ENCODE measurements around the gene STAMBPL1.

The STAMBPL1 gene

DNA sequence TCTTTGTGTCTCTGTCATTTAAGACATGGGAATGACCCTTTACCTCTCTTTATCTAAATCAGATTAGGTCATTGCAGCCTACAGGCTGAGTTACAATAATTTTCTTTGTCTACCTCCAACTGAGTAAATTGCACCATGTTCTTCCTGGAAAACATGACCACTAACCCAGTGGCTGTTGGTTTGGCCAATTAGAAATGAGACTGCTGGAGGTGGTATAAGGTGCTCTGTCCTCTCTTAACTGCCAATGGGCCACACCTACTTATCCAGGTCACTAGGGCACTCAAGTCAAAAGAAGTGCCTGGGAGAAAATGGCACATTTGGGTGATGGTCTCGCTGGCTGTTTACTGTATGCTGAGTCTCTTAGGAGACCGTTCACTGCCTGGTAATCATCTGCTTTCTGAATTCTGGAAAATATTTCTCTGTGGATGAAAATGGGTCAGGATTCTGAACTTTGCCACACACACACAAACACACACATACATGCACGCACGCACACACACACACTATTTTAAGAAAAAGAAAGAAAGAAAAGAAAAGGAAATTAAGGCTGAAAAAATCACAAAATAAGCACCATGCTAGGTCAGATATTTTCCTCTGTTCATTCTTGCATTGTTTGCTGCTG lies 16.4 kb downstream of the STAMBPL1 start:
- DNase-seq, result no peak

DNA sequence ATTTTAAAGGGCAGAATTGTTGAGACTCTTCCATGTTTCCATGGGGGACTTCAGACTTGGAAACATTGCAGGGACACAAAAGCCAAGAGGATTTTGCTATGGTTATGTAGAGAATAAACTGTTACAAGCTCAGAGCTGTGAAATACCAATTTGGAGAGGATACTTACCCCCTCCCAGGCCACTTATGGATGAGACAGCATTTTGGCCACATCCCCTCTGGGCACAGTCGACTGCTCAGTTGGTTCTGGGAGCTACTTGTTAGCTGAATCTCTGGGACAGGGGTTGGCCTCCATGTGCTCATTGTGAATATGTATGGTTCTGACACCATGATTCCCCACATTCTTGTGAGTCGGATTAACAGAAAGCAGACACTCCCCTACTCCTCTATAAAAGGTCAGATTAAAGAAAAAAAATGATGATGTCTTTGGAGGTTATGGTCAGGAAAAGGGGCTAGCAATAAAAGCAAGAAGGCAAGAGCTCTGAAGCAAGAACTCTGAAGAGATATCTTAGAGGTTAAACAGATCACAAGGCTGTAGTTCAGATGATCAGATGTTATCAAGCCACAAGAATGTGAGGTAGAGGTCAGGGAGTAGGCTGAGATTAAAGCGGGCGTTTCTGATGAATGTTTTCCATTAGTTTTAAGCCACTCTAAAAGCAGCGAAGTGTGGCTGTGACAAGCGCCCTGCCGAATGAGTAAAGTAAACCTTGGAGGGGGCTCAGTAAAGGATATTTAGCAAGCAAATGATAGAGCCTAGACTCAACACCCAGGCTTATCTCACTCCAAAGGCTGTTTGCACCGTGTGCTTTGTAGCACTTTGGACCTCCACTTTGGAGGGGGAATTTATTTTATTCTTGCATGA lies 17.2 kb downstream of the STAMBPL1 start:
- DNase-seq, result no peak

DNA sequence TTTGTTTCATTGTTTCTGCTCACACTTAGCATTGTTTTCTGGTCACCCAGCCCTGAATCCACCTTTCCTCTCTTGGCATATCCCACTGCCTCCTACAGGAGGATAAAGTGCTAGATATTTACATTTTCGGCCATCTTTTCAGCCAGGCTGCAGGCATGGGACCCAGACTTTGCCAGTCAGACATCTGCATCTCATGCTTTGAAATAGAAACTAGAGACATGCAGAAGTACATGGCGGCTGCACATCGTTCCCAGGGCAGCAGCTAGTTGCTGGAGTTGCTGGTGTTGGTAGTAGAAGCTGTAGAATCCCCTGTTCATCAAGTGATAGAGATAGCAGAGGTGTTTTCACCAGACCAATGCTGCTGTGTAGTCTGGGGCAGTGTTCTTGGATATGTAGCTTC lies 18.7 kb downstream of the STAMBPL1 start:
- DNase-seq, result no peak

DNA sequence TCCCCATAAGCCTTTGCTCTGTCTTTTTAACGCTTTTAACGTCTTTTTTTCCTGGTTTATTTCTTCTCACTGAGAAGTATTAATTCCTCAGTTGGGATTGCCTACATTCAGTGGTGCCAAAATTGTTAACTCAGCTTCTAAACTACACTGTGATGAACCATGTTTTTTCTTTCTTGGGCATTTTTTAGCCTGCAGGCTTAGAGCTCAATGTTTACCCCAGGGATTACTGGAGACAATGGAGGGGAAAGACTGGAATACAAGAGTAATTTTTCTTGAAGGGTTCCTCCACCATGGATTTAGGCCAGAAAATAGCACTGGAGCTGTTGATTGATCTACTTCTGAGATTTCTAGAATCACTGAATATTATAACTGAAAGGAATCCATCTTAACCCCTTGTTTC lies 19.8 kb downstream of the STAMBPL1 start:
- DNase-seq, result no peak

DNA sequence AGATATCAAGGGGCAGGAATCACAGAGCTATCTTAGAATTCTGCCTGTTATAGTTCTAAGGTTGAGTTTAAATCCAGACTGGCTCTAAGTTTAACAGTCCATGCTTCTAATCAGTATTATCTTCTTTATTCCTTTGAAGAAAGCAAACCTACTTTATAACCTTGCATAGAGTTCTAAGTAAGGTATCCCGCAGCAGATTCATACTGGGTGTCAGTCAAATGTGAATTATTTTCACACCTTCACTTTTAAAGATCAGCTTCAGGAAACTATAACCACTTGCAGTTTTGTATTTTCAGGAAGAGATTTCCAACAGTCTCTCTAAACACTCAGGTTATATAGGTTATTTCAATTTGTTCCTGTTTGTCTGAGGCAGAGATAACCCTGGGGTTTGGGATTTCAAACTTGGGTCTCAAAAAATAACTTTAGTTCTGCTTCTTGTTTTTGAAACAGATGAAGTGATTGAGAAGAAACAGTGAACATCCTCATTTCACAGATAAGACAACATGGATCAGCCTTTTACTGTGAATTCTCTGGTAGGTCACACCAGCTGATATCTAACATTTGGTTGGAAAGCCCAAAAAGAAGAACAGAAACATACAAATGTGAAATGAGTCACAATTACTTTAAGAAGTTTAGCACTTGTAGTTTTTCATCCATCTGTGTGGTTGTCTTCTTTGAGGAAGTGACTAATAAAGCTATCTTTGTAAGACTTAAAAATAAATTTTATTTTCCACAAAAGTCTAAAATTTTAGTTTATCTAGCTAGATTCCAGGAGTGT lies 21.4 kb downstream of the STAMBPL1 start:
- DNase-seq, result no peak

DNA sequence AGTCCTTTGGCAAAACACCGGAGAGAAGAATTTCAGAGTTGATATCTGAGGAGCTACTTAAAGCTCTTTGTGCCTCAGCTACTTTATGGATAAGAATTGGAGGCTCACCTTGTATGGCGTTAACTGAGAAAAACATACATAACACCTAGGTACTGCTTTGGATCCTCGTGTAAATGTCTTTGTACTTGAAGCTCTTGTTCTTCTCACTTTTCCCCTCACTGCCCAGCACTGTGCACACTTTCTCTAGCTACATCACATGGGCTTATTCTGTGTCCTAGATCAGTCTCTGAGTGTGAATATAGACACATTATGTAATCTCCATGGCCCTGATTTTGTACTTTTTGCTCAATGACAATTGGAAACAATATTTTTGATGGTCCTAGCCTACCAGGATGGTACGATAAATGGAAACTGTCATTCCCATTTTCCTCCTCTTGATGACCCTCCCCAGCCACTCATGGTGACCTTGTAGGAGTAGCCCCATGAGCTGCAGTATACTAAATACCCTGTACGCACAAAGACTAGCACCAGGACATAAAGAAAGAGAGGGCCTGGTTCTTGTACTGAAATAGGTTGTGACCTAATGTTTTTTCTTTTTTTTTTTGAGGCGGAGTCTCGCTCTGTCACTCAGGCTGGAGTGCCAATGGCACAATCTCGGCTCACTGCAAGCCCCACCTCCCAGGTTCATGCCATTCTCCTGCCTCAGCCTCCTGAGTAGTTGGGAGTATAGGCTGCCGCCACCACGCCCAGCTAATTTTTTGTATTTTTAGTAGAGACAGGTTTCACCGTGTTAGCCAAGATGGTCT lies 22.1 kb downstream of the STAMBPL1 start:
- no peak for DNase-seq

DNA sequence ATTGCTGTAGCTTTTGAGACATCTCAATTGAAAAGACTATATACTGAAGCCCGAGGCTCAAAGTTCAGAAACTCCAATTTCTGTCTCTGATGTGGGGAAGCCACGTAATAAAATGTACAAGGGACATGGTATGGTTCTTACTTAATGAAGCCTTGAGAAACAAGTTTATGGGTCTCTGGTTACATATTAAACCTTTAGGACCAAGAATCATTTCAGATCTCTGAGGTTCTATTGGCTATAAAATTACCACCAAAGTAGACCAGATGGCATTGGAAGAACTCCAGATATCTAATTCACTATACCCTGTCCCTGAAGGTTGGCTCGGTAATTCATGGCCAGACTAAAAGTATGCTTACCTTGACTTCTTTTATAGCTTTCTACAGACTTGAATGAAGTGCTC lies 23.7 kb downstream of the STAMBPL1 start:
- DNase-seq, result no peak

DNA sequence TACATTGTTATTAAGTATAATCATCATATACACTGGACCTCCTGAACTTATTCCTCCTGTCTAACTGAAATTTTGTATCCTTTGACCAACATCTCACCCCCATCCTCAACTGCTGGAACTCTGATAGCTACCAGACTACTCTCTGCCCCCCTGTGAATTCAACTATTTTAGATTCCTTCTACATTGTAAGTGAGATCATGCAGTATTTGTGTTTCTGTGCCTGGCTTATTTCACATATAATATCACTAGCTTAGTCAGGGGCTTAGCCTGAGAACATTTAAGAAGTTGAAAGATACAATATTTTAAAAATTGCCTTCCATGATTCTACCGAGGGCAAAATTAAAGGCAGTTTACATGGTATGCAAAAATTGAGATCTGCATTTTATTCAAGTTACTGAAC lies 26.9 kb downstream of the STAMBPL1 start:
- DNase-seq, result no peak

DNA sequence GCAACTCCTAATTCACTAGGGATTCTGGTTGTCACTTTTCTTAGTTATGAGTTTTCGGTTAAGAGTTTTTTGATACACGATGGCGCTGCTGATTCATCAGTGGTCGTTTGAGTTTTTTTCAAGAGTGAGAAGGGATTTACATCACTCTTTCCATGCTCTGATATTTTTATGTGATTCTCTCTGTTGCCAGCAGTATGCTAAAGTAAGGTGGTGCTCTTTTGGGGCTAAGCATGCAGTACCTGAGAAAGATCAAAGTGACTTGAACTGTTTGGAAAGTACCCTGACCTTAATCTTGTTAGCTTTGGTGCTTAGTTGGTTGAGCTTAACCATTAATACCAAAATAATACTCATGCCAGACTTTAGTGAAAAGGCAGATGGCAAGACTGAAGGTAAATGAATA lies 28.1 kb downstream of the STAMBPL1 start:
- DNase-seq, result no peak

DNA sequence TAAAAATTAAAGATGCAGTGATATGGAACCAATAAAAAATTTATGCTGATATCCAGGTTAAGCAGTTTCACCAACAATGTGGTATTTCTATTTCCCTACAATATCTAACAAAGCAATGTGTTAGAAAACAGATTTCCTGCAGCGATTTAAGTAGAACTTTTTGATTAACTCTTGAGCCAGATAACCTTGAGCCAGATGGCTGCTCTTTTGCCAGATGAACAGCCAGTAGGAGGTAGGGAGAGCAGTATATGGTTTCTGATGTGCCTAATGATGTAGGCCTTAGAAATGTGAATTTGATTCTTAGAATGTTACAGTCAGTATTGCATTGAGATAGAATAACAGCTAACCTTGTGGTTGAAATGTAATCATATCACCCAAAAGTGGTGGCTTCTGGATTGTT lies 31.1 kb downstream of the STAMBPL1 start:
- DNase-seq, result no peak

DNA sequence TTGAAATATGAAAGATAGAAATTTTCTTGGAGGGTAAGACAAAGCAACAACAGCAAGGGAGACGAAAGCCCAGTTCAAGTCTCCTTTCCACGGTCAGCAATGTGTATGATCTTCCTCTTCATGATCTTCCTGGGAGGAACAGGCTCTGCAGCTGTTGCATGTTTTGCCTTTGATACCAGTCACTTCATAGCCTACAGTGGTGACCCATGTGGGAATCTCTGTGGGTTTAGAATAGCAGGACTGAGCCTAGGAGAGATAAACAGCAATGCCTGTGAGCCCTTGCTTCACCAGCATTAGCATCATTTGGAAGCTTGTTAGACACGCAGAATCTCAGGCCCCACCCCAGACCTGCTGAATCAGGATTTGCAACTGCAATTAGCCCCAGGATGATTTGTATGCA lies 31.8 kb downstream of the STAMBPL1 start:
- DNase-seq, result no peak

DNA sequence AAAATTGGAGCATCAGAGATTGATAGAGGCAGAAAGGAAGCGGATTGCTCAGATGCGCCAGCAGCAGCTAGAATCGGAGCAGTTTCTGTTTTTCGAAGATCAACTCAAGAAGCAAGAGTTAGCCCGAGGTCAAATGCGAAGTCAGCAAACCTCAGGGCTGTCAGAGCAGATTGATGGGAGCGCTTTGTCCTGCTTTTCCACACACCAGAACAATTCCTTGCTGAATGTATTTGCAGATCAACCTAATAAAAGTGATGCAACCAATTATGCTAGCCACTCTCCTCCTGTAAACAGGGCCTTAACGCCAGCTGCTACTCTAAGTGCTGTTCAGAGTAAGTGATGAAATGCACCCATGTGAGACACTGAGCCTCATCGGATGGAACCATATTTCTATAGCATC lies 33.1 kb downstream of the STAMBPL1 start:
- DNase-seq, result no peak

DNA sequence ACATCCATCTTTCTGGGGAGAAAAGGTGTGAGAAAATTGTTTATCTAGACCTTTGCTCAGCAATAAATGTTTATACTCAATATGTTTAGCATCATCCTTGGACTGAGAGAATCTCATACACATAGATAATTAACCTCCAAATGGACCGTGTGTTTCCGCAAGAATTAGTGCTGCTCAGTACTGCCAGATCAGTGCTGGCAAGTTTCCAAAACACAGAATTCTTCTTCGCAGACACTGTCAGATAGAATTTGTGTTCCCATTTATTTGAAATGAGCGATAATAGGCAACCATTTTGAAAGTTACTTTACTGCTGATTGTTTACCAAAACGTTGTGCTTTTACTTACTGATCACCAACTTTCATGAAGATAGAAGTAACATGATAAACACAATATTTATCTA lies 33.7 kb downstream of the STAMBPL1 start:
- no peak for DNase-seq

DNA sequence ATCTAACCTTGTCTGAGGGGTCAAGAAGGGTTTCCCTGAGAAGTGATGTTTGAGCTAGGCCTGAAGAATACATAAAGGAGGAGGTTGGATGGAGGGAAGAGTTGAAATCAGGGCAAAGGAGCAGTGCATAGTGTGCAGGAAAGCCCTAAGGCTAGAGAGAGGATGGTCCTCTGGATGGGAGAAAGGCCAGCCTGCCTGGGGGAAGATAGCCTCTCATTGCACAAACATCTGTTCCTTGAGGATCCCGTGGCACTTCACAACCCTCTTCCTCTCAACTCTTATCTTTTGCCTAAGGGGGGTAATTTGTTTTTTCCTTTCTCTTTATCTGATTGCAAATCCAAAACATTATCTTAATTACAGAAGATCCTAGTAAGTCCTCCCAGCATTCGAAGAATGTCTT lies 35.7 kb downstream of the STAMBPL1 start:
- no peak for DNase-seq

DNA sequence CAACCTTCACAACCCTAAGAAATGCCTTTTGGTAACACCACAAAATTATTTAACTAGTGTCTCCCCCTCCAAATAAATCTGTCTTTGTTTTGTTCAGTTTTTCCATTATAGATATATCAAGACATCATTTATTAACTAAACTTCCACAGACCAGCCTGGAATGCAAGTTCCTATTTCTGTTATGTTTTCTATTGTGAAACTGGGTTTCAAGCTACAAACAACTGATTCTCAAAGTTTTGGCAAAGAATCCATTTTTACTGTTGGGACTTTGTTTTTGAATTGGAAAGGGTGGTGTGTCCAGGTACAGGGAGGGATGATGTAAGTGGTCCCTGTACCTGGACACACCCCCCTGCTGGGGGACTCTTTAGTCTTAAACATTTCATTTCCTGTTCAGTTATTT lies 36.2 kb downstream of the STAMBPL1 start:
- no peak for DNase-seq

DNA sequence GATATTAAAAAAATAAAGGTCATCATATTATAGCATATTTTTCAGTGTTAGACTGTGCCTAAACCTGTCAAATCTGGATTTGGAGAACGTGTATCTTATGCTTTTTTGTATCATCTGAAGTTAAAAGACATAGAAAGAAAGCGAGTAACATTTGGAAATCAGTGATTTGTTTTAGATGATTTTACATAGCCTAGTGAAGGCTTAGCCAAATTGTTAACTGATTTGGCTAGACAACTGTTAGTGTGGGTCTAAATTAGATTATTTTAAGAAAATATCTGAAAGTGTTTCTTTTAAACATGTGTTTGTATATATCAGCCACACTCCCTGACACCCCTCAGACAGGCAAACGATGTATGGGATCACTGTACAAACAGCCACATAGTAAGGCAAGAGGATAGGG lies 36.9 kb downstream of the STAMBPL1 start:
- DNase-seq, result no peak

DNA sequence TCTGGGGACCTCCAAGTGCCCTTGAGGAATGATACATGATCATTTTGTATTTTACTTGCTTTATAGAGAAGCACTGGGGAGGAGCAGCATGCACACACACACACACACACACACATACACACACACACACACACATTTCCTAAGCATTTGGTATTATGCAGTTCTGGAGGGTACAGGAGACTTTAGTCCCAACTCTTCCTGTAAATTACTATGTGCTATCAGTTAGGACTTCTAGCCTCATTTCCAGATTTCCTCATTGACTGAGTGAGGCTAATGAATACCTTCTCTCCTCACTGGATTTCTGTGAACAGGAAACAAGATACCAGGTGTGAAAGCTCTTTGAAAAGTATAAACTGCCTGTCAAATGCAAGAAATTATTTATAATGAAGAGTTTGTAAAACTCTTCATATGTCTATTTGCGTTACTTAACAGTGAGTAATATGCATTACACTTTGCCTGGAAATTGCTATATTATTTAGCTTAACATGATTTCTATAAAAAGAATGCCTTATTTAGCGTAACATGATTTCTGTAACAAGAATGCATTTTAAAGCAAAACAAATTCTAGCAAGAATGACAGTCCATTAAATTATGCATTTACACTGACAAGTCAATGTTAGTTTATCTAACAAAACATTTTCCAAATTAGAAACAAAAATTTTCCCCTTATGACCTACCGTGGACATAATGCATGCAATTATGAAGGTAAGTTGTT lies 38.3 kb downstream of the STAMBPL1 start:
- DNase-seq, result no peak

DNA sequence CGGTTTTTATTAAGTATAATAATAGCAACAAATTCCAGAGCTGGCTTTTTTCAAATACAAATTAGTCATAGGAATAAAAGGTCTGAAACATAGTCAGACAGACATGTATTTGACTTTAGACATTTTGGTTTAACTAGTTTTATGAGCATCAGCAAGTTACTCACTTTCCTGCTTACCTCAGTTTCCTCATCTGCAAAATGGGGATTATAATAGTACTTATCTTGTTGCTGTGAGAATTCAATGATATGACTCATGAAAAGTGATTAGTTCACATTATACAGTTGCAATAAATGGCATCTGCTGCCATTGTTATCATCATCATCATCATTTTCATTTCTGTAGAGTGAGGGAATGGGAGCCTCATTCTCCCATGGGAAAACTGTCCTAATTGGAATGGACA lies 39.0 kb downstream of the STAMBPL1 start:
- no peak for DNase-seq

DNA sequence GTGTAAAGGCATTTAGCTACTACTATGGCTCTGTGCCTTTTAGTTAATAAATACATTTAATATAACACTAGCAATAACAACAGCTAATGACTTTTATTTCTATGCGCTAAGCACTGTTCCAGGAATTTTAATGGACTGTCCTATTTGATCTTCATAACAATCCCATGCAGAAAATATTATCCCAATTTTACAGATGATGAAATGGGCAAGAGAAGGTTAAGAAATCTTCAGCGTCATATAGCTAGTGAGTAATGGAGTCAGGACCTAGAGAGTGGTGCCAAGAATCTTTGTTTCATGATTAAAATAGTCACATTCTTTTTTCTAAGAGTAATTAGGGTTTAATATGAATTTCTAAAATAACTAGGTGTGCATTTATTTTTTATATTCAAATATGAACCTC lies 40.2 kb downstream of the STAMBPL1 start:
- no peak for DNase-seq

DNA sequence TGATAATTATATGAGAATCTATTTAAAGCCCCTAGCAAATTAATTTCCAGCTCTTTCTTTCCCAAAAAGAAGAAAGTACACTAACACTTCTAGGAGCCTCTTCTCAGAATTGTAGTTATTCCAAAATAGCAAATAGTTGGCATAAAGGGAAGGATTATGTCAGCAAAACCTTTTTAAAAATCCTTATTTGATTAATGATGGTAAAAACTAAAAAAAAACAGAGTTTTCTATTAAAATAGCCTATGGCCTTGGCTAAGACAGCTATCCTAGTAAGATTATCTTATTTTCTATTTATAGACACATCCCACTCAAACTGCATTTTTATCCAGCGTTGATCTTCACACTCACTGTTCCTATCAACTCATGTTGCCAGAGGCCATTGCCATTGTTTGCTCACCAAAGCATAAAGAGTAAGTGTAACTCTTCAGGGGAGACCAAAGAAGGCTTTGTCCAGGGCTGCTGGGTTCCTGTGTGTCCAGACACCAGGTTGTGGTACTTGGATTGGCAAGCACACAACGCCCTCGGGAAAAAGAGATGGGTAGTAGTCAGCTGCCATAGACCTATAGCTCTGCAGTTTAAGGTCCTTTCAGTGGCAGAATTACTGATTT lies 41.0 kb downstream of the STAMBPL1 start:
- DNase-seq, result no peak

DNA sequence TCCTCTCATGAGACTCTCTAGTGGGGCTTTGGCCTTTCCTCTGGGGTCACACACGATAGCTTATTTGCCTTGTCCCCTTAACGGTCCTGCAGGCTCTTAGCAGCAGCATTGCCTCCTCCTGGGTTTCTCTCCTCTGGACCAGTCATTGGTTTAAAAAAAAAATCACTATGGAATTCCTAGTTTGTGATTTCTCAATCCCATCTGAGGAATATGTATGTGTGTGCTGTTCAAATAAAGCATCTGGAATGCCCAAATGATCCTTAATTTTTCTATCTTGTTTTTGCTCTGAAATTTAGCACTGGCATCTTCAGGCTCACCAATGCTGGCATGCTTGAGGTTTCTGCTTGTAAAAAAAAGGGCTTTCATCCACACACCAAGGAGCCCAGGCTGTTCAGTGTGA lies 42.0 kb downstream of the STAMBPL1 start:
- no peak for DNase-seq

DNA sequence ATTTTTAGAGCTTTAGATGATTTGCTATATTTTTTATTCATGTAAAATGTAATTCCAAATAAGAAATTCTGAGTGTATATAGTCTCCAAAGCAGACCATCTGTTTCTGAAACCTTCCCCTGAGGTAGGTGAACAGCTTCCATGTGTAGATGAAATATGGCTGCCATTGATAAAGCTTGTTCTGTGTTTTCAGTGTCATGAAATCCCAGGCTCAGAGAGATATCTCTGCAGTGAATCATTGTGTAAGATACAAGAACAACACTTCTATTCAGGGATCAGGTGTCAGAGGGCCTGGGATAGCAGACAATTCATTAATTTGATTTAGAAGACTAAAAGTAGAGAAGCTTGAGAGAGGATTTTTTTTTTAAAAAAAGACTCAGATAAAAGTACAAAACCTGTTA lies 43.5 kb downstream of the STAMBPL1 start:
- no peak for DNase-seq
